Endothelial cell of umbilical vein (primary cell): ENCODE measurements around the gene TAS1R2. TPM values are rescaled to one million over a fixed set of nuclear protein-coding genes. Genes with fewer than 3 reads are reported as not detected.

Experiments used
- BruUV-seq: library from RNA; stranded (reverse); fragments of 400-500 nt; replicated peaks from 2 replicates; lab custom pipeline; 2021; lab: Mats Ljungman, UMichigan
- CTCF ChIA-PET: fragments of 300-600, 350-600 bp; sonication (Branson Sonifier 250); formaldehyde crosslinking; loops from one replicate; lab custom pipeline; 2021; ENCODE audit warnings: antibody characterized with exemption, inconsistent platforms; lab: Charles Lee
- POLR2A ChIA-PET: fragments of 300-600, 350-600 bp; sonication (Branson Sonifier 250); formaldehyde crosslinking; loops from one replicate; lab custom pipeline; 2021; ENCODE audit warnings: antibody characterized with exemption, inconsistent platforms; lab: Charles Lee
- DNase-seq: peaks from one replicate; pipeline ENCODE4 v3.0.0-alpha.2; 2011; ENCODE audit warnings: low read depth, low spot score
- FAIRE-seq: peaks from 2 replicates; lab custom pipeline; 2011; peaks lifted over from hg19 to GRCh38; lab: Jason Lieb, UNC
- H2AFZ ChIP-seq: 2 replicates; pipeline ENCODE4 v1.6.0; 2012; ENCODE audit warnings: low read depth, low read length, control low read depth, inconsistent platforms
- H3K27ac ChIP-seq: 2 replicates; pipeline ENCODE4 v1.5.1; 2011; ENCODE audit warnings: low read depth, mild to moderate bottlenecking, control low read depth, low read length, moderate library complexity; ENCODE audit not compliant: insufficient read depth
- H3K27me3 ChIP-seq, 2 experiments: 2 replicates each; pipeline versions ENCODE4 v1.6.0 to v1.6.1; 2011; ENCODE audit warnings: low read length in 2 of 2, mixed read lengths in 1 of 2; ENCODE audit not compliant: control insufficient read depth in 2 of 2, insufficient read depth in 2 of 2
- H3K36me3 ChIP-seq, 2 experiments: 2 replicates in 1 of 2; 3 replicates in 1 of 2; pipeline ENCODE4 v1.5.1; 2011; ENCODE audit warnings: low read length in 2 of 2, mild to moderate bottlenecking in 1 of 2, moderate library complexity in 1 of 2; ENCODE audit not compliant: control insufficient read depth in 2 of 2, insufficient read depth in 2 of 2; ENCODE audit errors: extremely low read depth in 1 of 2
- H3K4me1 ChIP-seq: 3 replicates; pipeline ENCODE4 v1.5.1; 2011; ENCODE audit warnings: mild to moderate bottlenecking, low read length; ENCODE audit not compliant: control insufficient read depth, insufficient read depth; ENCODE audit errors: extremely low read depth
- H3K4me2 ChIP-seq: 2 replicates; pipeline ENCODE4 v1.6.1; 2011; ENCODE audit warnings: low read length, control low read depth, mixed read lengths; ENCODE audit not compliant: insufficient read depth
- H3K4me3 ChIP-seq, 3 experiments: fragments of 200-600 bp in 1 of 3; sonication (generic), shearing (Covaris generic) in 1 of 3; replicated peaks in 1 of 3; 2 replicates each; pipeline ENCODE4 v1.5.1; 2011 to 2016; ENCODE audit warnings: control low read depth in 3 of 3, low read length in 3 of 3, mild to moderate bottlenecking in 2 of 3, inconsistent platforms in 1 of 3, low read depth in 1 of 3, moderate library complexity in 1 of 3; ENCODE audit not compliant: insufficient read depth in 1 of 3
- H3K79me2 ChIP-seq: 2 replicates; pipeline ENCODE4 v1.6.0; 2012; ENCODE audit warnings: low read length, inconsistent platforms; ENCODE audit not compliant: control insufficient read depth, insufficient read depth
- H3K9ac ChIP-seq: replicated peaks from 2 replicates; pipeline ENCODE3; 2011; ENCODE audit warnings: low read length, control low read depth; ENCODE audit not compliant: insufficient read depth; ENCODE audit errors: extremely low read depth
- H3K9me1 ChIP-seq: replicated peaks from 3 replicates; pipeline ENCODE4 v1.6.0; 2011; ENCODE audit warnings: mild to moderate bottlenecking, low read length; ENCODE audit not compliant: control insufficient read depth, insufficient read depth; ENCODE audit errors: extremely low read depth
- H3K9me3 ChIP-seq: replicated peaks from 2 replicates; pipeline ENCODE4 v1.5.1; 2012; ENCODE audit warnings: low read length, inconsistent platforms; ENCODE audit not compliant: control insufficient read depth, insufficient read depth
- H4K20me1 ChIP-seq: replicated peaks from 2 replicates; pipeline ENCODE3; 2011; ENCODE audit warnings: mild to moderate bottlenecking, low read length; ENCODE audit not compliant: control insufficient read depth, insufficient read depth; ENCODE audit errors: extremely low read depth
- CTCF ChIP-seq, 2 donors: IDR thresholded peaks; 1 replicate in 1 of 2; 2 replicates in 1 of 2; pipeline ENCODE4 v1.5.1; 2011; ENCODE audit warnings: low read length in 2 of 2, mild to moderate bottlenecking in 2 of 2, moderate library complexity in 2 of 2, control low read depth in 1 of 2, inconsistent platforms in 1 of 2, low read depth in 1 of 2; ENCODE audit not compliant: insufficient read depth in 1 of 2; ENCODE audit errors: extremely low read depth in 1 of 2
- EZH2 ChIP-seq: IDR thresholded peaks from 2 replicates; pipeline ENCODE4 v1.6.1; 2012; ENCODE audit warnings: borderline replicate concordance, low read depth, mild to moderate bottlenecking, moderate library complexity, low read length, inconsistent platforms; ENCODE audit not compliant: severe bottlenecking
- FOS ChIP-seq: IDR thresholded peaks from 2 replicates; pipeline ENCODE4 v1.6.1; 2011; ENCODE audit warnings: mild to moderate bottlenecking, low read length, moderate library complexity, borderline replicate concordance; ENCODE audit not compliant: insufficient read depth
- GATA2 ChIP-seq: IDR thresholded peaks from 2 replicates; pipeline ENCODE4 v1.7.0; 2011; ENCODE audit warnings: low read depth, mild to moderate bottlenecking, moderate library complexity, mixed read lengths, low read length; ENCODE audit not compliant: insufficient read length, insufficient read depth
- JUN ChIP-seq: IDR thresholded peaks from 2 replicates; pipeline ENCODE4 v1.6.1; 2011; ENCODE audit warnings: borderline replicate concordance, low read depth; ENCODE audit not compliant: insufficient read length, insufficient read depth
- MAX ChIP-seq: IDR thresholded peaks from 2 replicates; pipeline ENCODE4 v1.6.1; 2011; ENCODE audit not compliant: insufficient read depth, insufficient read length
- MYC ChIP-seq: IDR thresholded peaks from one replicate; pipeline ENCODE4 v1.6.1; 2011; ENCODE audit warnings: mild to moderate bottlenecking, low read depth, low read length
- POLR2A ChIP-seq: IDR thresholded peaks from 2 replicates; pipeline ENCODE4 v1.6.1; 2012; ENCODE audit warnings: low read depth, mild to moderate bottlenecking, control low read depth, low read length
- dilution Hi-C: fragments of 300-500 bp; cut with MboI; formaldehyde crosslinking; loops from one replicate; pipeline ENCODE4 v1.15.0; 2019; ENCODE audit warnings: low sequenced_read_pairs; ENCODE audit not compliant: extremely low pct_ligation_motif_present
- intact Hi-C: fragments of 100-400 bp; cut with micrococcal nuclease; formaldehyde crosslinking; loops from one replicate; pipeline ENCODE4 v1.10.0; 2022
- polyA plus RNA-seq, 4 experiments: library from polyadenylated mRNA; depleted of rRNA in 3 of 4; stranded (reverse) in 3 of 4; unstranded in 1 of 4; fragments of >200 nt; gene quantifications; 2 replicates each; pipeline versions ENCODE4 v1.2.1 to v1.2.3, GENCODE V29; 2011 to 2012; ENCODE audit warnings: missing spikeins in 1 of 4
- total RNA-seq: library from RNA; stranded (reverse); gene quantifications from 2 replicates; pipeline ENCODE4 v1.2.3, GENCODE V29; 2021

TAS1R2 gene
- total and polyA plus RNA-seq, 2 donors (not counting 3 experiments of a cell fraction or from before 2014, with no cell fraction given): not detected

GRCh38 chr1:18803851-18804250 is 55.6 kb downstream of the TAS1R2 start:
- intact Hi-C loops: no loop called here
- TF ChIP-seq GATA2 (no peak), EZH2 (no peak), CTCF (IDR thresholded peaks at IDR 0.05; ENCODE audit: extremely low read depth in 1 of 2, insufficient read depth in 1 of 2, low read depth in 1 of 2, low read length in 2 of 2) (no peak), MAX (no peak), POLR2A (no peak), FOS (no peak), MYC (no peak), JUN (no peak)
- H3K36me3 ChIP-seq: no peaks in the 10 kb centered on the region
- no peaks in the 10 kb centered on the region for H3K79me2 ChIP-seq
- H3K27ac ChIP-seq: no peak overlapping the region
- no peak overlapping the region for H3K9ac ChIP-seq
- ChIA-PET POLR2A (no interaction called here), CTCF (interaction anchor here (1.5 kb wide), 1 partner anchor 17 kb away, joined by 3 read pairs; no protein-coding TSS in a partner anchor)
- H4K20me1 ChIP-seq: no peaks in the 10 kb centered on the region
- H3K9me3 ChIP-seq: no peaks in the 10 kb centered on the region
- no peak overlapping the region for H3K4me3 ChIP-seq
- dilution Hi-C loops: no loop called here
- H3K27me3 ChIP-seq: no peaks in the 10 kb centered on the region
- no peak overlapping the region for H3K4me2 ChIP-seq
- FAIRE-seq (no peak), DNase-seq (no peak)
- no peaks in the 10 kb centered on the region for H3K4me1 ChIP-seq
- no TSS peak for BruUV-seq
- no peaks in the 10 kb centered on the region for H3K9me1 ChIP-seq
- no peak overlapping the region for H2AFZ ChIP-seq
